Activated effector memory CD4-positive, alpha-beta T cell treated with Interleukin-2 at 50 U/mL for 16 hours (primary cell): ENCODE results near the gene CFAP52.
"Not testable (repeated sequence)": the region's sequence is repeated elsewhere in the genome, so short reads cannot be mapped to it uniquely, and the experiment has no call there.

Source experiments
- DNase-seq: peaks from one replicate; pipeline ENCODE4 v3.0.0-alpha.2; 2020

CFAP52 gene

GRCh38 chr17:9575381-9576101, 901 bp upstream of the CFAP52 start, which contains the start of gene STX8:
TSS of gene STX8 (minus strand) at chr17:9575820. CDS start at chr17:9575808, 12 bp downstream.
- peak; percentile 68 for DNase-seq

- DNase-seq = no peak
Measured at GRCh38 chr17:9577373-9577709, 899 bp downstream of the CFAP52 start.

DNA sequence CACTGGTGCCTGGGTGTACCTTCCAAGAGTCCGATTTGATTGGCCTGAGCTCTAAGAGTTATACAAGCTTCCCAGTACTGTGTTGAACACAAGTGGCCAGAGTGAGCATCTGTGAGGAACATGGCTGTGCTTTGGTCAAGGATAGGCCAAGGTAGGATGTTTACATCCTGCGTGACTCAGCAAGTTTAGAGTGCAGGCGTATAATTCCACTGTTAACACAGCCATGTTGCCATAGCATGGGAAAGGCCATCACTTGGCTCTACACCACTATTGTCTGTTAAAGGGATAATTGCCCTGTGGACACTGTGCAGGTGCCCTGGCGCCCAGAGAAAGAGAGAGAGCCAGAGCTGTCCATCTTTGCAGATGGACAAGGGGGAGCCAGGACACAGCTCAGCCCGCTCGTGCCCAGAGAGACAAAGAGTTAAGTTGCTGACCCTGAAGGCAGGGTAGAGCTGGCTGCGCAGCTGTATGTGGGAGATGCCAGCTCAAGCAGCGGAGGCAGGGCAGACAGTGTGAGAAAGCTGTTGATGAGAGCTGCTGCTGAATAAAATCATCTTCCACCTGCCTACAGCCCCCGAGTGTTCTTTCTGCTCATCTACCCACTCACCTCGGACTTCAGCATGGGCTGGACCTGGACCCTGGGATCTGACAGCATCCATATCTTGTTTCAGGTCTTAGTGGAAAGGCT, 11.7 kb downstream of the CFAP52 start:
- DNase-seq = no peak

DNA sequence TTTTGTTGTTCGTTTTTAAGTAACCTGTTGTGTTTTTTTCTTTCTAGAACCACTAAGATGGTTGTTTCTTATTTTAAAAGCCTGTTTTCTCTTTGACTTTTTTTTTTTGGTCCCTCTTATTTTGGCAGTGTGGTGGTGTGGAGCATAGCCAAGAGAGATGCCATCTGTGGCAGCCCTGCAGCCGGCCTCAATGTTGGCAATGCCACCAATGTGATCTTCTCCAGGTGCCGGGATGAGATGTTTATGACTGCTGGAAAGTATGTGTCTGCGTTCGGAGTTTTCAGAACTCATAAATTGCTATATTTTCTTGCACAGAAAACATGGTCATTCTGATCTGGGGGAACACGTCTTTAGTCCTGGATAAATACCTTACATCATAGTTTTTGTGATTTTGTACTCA, 17.6 kb downstream of the CFAP52 start:
- DNase-seq = no peak

DNA sequence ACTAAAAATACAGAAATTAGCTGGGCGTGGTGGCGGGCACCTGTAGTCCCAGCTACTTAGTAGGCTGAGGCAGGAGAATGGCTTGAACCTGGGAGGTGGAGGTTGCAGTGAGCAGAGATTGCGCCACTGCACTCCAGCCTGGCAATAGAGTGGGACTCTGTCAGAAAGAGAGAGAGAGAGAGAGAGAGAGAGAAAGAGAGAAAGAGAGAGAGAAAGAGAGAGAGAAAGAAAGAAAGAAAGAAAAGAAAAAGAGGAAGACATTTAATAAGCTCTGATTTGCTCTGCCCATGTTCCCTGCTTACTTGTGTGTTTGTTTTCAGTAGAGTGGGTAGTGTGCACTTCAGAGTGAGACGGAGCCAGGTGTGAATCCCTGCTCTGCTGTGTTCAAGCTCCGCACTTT, 21.2 kb downstream of the CFAP52 start:
- DNase-seq = not testable (repeated sequence)

DNA sequence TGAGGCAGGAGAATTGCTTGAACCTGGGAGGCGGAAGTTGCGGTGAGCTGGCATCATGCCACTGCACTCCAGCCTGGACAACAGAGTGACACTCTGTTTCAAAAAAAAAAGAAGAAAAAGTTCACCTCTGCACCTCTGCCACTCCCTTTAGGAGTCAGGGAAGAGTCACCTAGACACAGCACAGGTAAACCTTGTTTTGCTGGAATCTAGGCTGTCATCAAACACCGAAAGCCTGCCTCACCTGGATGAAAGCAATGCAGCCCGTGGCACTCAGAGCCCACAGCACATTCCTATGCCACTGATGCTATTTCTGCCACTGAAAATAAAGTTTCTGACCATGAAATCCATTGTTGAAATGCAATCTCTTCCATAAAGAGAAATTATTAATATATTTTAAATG, 22.2 kb downstream of the CFAP52 start:
- DNase-seq = no peak

DNA sequence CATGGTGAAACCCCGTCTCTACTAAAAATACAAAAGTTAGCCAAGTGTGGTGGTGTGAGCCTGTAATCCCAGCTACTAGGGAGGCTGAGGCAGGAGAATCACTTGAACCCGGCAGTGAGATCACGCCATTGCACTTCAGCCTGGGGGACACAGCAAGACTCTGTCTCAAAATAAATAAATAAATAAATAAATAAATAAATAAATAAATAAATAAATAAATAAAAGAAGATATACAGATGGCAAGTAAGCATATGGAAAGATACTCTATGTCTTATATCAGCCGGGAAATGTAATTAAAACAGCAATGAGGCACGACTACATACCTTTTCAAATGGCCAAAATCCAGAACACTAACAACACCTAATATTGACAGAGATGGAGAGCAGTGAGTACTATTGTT, 28.1 kb downstream of the CFAP52 start:
- not testable (repeated sequence) for DNase-seq

DNA sequence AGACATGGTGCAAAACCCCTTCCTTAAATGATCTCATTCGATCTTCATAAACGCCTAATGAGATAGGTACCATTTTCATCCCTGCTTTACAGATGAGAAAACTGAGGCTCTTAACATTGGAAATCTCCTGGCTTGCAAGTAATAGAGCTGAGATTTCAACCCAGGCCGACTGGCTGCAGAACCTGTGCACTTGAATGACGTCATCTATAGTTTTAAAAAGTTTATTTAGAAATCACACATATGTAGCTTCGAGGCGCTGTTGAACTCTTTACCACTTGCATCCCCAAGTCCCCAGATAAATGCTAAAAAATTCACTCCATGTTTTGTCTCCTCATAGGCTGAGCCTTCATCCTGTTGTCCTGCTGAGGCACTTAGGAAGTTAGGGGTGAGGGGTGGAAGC, 30.0 kb downstream of the CFAP52 start:
- DNase-seq = no peak

- not testable (repeated sequence) for DNase-seq
Measured at GRCh38 chr17:9607058-9607457, 30.6 kb downstream of the CFAP52 start.

GRCh38 chr17:9611557-9611956, 35.1 kb downstream of the CFAP52 start:
- DNase-seq = no peak

DNA sequence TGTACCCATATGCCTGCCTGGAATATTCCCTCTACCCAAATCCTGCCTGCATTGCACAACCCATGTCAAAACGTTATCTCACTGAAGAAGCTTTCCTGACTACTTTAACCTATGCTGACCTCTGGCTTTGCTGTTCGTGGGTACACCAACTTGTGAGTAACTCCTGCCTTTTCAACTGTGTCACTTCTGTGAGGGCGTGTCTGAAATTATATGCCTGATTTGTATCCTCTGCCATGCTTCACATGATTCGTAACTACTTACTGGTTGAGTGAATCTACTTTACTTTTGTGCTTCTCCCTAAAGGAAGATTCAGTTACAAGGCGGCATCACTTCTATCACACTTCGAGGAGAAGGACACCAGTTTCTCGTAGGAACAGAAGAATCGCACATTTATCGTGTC, 35.6 kb downstream of the CFAP52 start:
- no peak for DNase-seq

DNA sequence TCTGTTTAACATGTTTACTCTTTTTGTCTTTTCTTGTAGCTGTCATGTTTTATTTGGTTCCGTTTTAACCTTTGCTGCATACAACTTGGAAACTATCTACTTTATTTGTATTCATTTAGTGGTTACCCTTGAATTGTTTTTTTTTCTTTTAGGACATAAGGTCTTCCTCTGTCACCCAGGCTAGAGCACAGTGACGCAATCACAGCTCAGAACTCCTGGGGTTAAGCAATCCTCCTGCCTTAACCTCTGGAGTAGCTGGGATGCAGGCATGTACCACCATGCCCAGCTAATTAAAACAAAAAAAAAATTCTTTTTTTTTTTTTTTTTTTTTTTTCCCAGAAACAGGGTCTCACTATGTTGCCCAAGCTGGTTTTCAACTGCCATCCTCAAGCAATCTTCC, 39.0 kb downstream of the CFAP52 start:
- no peak for DNase-seq

DNA sequence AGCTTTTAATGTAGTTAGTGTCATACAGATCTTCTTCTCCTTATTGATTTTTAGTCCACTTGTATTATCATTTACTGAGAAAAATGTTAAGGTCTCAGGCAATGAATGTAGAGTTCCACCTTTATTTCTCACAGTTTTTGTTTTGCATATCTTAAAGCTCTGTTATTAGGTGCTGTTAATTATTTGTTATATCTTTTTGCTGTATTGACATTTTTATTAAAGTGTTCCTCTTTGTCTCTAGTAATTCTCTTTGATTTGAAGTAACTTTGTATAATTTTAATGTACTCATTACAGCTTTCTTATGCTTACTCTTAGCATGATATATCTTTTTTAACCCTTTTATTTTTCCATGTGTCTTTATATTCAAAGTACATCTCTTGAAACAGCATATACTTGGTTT, 46.5 kb downstream of the CFAP52 start:
- no peak for DNase-seq

GRCh38 chr17:9628509-9628908, 52.1 kb downstream of the CFAP52 start:
- DNase-seq = no peak

- no peak for DNase-seq
Measured at GRCh38 chr17:9632741-9633140, 56.3 kb downstream of the CFAP52 start.

DNA sequence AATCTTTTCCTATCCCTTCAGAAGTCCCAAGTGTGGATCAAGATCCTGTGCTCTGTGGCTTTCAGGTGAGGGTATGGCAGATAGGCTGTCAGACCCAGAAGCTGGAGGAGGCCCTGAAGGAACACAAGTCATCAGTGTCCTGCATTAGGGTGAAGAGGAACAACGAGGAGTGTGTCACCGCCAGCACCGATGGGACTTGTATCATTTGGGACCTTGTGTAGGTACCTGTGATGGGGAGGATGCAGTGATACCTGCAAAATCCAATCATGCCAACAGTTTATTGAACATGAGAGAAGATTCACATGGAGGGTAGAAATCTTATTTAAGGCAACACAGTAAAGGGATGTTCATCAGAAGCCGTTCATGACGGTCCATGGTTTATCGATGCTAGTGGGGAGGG, 58.9 kb downstream of the CFAP52 start:
- no peak for DNase-seq

DNA sequence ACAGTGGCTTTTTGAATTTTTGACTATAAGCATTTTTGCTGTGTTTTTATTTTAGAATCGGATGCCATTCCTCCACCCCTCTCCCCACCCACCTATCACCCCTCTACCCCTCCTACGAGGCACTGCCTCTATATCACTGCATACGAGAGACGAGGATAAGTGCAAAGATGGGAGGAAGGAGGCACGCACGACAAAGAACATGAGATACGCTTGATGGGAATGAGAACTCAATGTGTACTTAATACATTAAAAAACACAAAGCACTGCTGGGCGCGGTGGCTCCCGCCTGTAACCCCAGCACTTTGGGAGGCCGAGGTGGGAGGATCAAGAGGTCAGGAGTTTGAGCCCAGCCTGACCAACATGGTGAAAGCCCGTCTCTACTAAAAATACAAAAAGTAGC, 60.1 kb downstream of the CFAP52 start:
- DNase-seq = no peak

DNA sequence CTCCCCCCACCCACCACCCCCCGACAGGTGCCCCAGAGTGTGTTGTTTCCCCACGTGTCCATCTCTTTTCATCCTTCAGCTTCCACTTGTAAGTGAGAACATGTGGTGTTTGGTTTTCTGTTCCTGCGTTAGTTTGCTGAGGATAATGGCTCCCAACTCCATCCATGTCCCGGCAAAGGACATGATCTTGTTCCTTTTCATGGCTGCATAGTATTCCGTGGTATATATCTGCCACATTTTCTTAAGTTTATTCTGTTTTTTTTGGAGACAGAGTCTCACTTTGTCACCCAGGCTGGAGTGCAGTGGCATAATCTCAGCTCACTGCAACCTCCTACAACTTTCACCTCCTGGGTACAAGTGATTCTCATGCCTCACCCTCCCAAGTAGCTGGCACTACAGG, 63.9 kb downstream of the CFAP52 start:
- not testable (repeated sequence) for DNase-seq

GRCh38 chr17:9643611-9644010, 67.2 kb downstream of the CFAP52 start:
- no peak for DNase-seq

DNA sequence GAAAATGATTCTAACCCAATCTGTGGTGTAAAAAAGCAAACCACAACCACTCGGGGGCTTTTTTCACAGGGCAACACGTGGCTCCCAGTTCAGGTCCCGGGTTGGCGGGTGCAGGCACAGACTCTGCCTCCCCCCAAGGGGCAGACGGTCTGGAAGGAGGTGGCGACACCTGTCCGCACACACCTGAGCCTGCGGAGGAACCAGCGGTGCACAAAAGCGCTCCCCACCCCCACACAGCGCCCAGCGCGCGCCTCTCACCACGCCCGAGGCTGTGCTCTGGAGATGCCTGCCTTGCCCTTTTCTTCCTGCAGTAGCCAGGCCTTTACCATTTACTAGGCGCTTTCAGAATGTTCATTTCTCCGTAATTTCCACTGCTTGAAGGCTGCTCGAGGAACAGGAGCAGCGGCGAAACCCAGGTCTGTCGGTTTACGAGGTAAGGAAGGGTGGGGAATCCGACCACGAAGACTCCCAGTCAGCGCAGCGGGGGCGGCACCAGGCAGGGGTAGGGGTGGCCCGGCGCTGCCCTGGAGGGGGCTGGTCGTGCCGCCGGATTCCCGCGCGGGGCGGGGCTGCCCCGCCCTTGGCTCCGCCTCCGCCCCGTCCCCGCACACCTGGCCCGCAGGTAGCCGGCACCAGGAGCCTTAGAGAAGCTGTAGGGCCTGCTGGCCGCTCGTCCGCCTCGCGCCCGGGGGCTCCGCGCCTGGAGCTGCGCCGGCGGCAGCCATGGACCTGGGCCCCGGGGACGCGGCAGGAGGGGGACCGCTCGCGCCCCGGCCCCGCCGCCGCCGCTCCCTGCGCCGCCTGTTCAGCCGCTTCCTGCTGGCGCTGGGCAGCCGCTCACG, 68.7 kb downstream of the CFAP52 start, which contains the start of gene USP43:
TSS of gene USP43 (plus strand) at position 608 of the 842 bp plus-strand sequence. CDS start at position 724, 116 bp downstream.
- no peak for DNase-seq

DNA sequence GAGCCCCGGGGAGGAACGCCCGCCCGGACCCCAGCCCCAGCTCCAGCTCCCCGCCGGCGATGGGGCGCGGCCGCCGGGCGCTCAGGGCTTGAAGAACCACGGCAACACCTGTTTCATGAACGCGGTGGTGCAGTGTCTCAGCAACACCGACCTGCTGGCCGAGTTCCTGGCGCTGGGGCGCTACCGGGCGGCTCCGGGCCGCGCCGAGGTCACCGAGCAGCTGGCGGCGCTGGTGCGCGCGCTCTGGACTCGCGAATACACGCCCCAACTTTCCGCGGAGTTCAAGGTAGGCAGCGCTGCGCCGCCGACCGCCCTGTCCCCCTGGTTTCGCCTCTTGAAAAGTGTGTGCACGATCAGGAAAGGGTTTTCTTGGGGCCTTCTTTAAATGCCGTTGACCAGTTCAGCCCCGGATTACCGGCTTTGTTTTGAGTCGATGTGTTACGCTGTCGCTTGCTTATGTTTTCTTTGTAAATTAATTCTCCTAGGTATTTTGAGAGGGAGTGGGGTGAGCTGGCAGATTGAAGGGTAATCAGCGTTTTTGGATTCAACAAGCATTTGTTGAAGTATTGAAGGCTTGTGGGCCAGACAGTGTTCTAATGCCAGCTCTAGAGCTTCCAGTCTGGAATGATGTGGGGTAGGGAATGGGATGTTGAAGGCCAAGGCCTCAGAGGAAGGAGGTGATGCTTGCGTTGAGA, 69.6 kb downstream of the CFAP52 start:
- DNase-seq = no peak

GRCh38 chr17:9646546-9646885, 70.1 kb downstream of the CFAP52 start:
- no peak for DNase-seq

DNA sequence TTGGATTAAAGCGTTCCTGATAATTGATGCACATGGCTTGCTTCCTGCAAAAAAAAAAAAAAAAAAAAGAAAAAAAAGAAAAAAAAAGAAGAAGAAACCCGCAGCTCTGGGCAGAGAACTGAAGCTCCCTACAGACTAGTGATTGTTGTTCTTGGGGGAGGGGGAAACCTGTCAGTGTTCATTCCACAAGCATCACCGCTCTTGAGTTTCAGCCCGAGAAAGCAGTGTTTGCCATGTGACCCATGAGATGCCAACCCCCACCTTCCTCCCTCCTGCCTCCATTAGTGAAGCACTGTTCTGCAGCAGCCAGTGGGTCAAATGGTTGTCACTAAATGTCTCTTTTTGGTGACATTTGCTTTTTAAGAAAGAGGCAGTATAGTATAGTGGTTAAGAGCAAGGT, 70.6 kb downstream of the CFAP52 start:
- no peak for DNase-seq
